ENCODE data around the gene CNTNAP2. TPM values are rescaled to one million over a fixed set of nuclear protein-coding genes. Genes with fewer than 3 reads are reported as not detected.
"Not testable (repeated sequence)": the region's sequence is repeated elsewhere in the genome, so short reads cannot be mapped to it uniquely, and the experiment has no call there.

CNTNAP2 gene
- total and polyA plus RNA-seq, 2 donors (not counting 1 experiment from before 2014, with no cell fraction given) = not detected

DNA sequence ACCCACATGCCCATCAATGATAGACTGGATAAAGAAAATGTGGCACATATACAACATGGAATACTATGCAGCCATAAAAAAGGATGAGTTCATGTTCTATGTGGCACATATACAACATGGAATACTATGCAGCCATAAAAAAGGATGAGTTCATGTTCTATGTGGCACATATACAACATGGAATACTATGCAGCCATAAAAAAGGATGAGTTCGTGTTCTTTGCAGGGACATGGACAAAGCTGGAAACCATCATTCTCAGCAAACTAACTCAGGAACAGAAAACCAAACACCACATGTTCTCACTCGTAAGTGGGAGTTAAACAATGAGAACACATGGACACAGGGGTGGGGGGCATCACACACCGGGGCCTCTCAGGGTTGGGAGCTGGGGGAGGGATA lies 2314.1 kb downstream of the CNTNAP2 start:
- not testable (repeated sequence) for H2AFZ ChIP-seq (ENCODE audit: low read length); H3K36me3 ChIP-seq (ENCODE audit: control insufficient read depth, insufficient read depth, low read length); H3K4me2 ChIP-seq (ENCODE audit: extremely low read depth, insufficient read depth, low read length); H4K20me1 ChIP-seq (ENCODE audit: control insufficient read depth, extremely low read depth, insufficient read depth, low read length); H3K4me3 ChIP-seq (replicated peaks in 1 of 4; ENCODE audit: control extremely low read depth in 1 of 4, insufficient read depth in 1 of 4, low read depth in 3 of 4, low read length in 4 of 4); H3K9me3 ChIP-seq (ENCODE audit: control insufficient read depth, insufficient read depth, low read depth, low read length); H3K27ac ChIP-seq (ENCODE audit: insufficient read depth, low read length); H3K9ac ChIP-seq (ENCODE audit: insufficient read depth, low read length); DNase-seq (ENCODE audit: low read depth in 2 of 2); H3K27me3 ChIP-seq (ENCODE audit: control insufficient read depth, insufficient read depth, low read length); H3K79me2 ChIP-seq (ENCODE audit: control insufficient read depth, insufficient read depth, low read length); H3K4me1 ChIP-seq (ENCODE audit: control insufficient read depth, extremely low read depth, insufficient read depth, low read length)

DNA sequence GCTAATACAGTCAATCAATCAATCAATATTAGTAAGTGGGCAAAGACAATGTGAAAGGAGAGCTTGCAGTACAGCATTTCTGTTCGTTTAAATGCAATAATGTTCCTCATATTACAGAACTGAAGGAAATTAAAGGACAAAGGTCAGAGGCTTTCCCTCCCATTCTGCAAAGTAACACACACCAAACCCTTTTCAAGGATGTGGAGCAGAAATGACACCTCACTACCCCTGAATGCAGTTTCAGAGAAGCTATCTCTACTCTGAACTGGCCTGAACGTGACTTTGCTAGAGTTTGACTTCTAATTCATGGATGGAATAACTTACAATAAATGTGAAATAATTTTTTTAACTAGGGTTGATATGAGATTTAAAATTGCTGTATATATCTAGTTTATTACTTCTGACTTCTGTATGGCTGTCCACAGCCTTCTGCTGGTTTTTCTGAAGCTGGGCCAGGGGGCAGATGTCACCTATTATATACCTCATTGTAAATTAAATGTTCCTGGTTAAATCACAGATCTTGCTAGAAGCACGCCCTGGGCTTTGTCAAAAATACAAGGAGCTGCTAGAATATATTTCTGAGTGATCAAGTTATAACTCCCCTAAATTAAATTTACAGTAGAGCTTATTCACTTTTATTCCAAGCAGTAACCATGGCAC lies 2317.1 kb downstream of the CNTNAP2 start:
- no peaks in the 10 kb centered on the region for H3K79me2 ChIP-seq (ENCODE audit: control insufficient read depth, insufficient read depth, low read length)
- H3K4me3 ChIP-seq (replicated peaks in 1 of 4; ENCODE audit: control extremely low read depth in 1 of 4, insufficient read depth in 1 of 4, low read depth in 3 of 4, low read length in 4 of 4) = no peak overlapping the region
- DNase-seq (ENCODE audit: low read depth in 2 of 2) = no peak
- no peaks in the 10 kb centered on the region for H3K36me3 ChIP-seq (ENCODE audit: control insufficient read depth, insufficient read depth, low read length)
- no peaks in the 10 kb centered on the region for H3K4me1 ChIP-seq (ENCODE audit: control insufficient read depth, extremely low read depth, insufficient read depth, low read length)
- no peaks in the 10 kb centered on the region for H3K9me3 ChIP-seq (ENCODE audit: control insufficient read depth, insufficient read depth, low read depth, low read length)
- no peak overlapping the region for H3K9ac ChIP-seq (ENCODE audit: insufficient read depth, low read length)
- no peaks in the 10 kb centered on the region for H3K27me3 ChIP-seq (ENCODE audit: control insufficient read depth, insufficient read depth, low read length)
- no peak for TF ChIP-seq EZH2 (IDR thresholded peaks at IDR 0.05; ENCODE audit: low read length, missing control alignments)
- TF ChIP-seq, protein P1, sequence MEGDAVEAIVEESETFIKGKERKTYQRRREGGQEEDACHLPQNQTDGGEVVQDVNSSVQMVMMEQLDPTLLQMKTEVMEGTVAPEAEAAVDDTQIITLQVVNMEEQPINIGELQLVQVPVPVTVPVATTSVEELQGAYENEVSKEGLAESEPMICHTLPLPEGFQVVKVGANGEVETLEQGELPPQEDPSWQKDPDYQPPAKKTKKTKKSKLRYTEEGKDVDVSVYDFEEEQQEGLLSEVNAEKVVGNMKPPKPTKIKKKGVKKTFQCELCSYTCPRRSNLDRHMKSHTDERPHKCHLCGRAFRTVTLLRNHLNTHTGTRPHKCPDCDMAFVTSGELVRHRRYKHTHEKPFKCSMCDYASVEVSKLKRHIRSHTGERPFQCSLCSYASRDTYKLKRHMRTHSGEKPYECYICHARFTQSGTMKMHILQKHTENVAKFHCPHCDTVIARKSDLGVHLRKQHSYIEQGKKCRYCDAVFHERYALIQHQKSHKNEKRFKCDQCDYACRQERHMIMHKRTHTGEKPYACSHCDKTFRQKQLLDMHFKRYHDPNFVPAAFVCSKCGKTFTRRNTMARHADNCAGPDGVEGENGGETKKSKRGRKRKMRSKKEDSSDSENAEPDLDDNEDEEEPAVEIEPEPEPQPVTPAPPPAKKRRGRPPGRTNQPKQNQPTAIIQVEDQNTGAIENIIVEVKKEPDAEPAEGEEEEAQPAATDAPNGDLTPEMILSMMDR (conservative IDR thresholded peaks at IDR 0.05 in 1 of 2, IDR thresholded peaks at IDR 0.05 in 1 of 2; ENCODE audit: low read depth in 1 of 2, low read length in 2 of 2) = no peak
- H3K27ac ChIP-seq (ENCODE audit: insufficient read depth, low read length) = no peak overlapping the region
- H3K4me2 ChIP-seq (ENCODE audit: extremely low read depth, insufficient read depth, low read length) = no peak overlapping the region
- no peaks in the 10 kb centered on the region for H4K20me1 ChIP-seq (ENCODE audit: control insufficient read depth, extremely low read depth, insufficient read depth, low read length)
- no peak overlapping the region for H2AFZ ChIP-seq (ENCODE audit: low read length)

DNA sequence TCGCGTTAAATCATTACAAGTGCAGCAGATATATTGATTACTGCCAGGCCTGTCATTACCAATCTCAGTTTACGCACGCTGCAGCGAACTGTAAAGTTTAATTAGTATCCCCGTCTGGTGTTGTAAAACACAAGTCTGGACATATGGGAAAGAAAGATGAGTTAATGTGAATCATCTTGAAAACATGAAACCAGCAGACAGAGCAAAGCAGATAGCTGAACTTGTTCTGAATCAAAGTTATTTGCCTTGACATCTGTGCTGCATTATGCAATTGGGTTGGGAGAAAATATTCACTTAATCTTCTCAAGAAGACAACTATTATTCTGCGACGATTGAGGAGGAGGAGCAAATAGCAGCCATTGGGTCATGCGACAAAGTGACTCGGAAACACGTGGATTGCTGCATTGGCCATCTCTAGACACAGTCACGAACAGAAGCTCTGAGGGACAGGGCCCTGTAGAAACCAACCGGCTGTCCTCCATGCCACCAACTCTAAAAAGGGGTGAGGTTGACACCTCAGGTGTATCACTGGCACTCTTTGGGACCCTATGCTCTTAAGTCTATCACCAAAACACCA lies 2317.7 kb downstream of the CNTNAP2 start:
- no peaks in the 10 kb centered on the region for H3K36me3 ChIP-seq (ENCODE audit: control insufficient read depth, insufficient read depth, low read length)
- no peak overlapping the region for H3K27ac ChIP-seq (ENCODE audit: insufficient read depth, low read length)
- H3K9me3 ChIP-seq (ENCODE audit: control insufficient read depth, insufficient read depth, low read depth, low read length) = no peaks in the 10 kb centered on the region
- no peak overlapping the region for H3K4me3 ChIP-seq (replicated peaks in 1 of 4; ENCODE audit: control extremely low read depth in 1 of 4, insufficient read depth in 1 of 4, low read depth in 3 of 4, low read length in 4 of 4)
- H2AFZ ChIP-seq (ENCODE audit: low read length) = no peak overlapping the region
- no peaks in the 10 kb centered on the region for H4K20me1 ChIP-seq (ENCODE audit: control insufficient read depth, extremely low read depth, insufficient read depth, low read length)
- no peak for TF ChIP-seq EZH2 (IDR thresholded peaks at IDR 0.05; ENCODE audit: low read length, missing control alignments)
- TF ChIP-seq, protein P1 (conservative IDR thresholded peaks at IDR 0.05 in 1 of 2, IDR thresholded peaks at IDR 0.05 in 1 of 2; ENCODE audit: low read depth in 1 of 2, low read length in 2 of 2) = no peak
- H3K27me3 ChIP-seq (ENCODE audit: control insufficient read depth, insufficient read depth, low read length) = no peaks in the 10 kb centered on the region
- no peaks in the 10 kb centered on the region for H3K4me1 ChIP-seq (ENCODE audit: control insufficient read depth, extremely low read depth, insufficient read depth, low read length)
- no peaks in the 10 kb centered on the region for H3K79me2 ChIP-seq (ENCODE audit: control insufficient read depth, insufficient read depth, low read length)
- no peak overlapping the region for H3K4me2 ChIP-seq (ENCODE audit: extremely low read depth, insufficient read depth, low read length)
- DNase-seq (ENCODE audit: low read depth in 2 of 2) = no peak
- no peak overlapping the region for H3K9ac ChIP-seq (ENCODE audit: insufficient read depth, low read length)

Measured in fibroblast of lung (primary cell).